H1 (cell line): ENCODE results near the gene NEUROD4. TPM values are rescaled to one million over a fixed set of nuclear protein-coding genes. Genes with fewer than 3 reads are reported as not detected.

Experiments used
- ASH2L ChIP-seq: fragments of 200-600, 300-600 bp; sonication (generic); IDR thresholded peaks from one replicate; pipeline ENCODE4 v1.7.1; 2017; ENCODE audit warnings: low read length
- CHD7 ChIP-seq: fragments of 300-600 bp; sonication (generic); IDR thresholded peaks from 2 replicates; pipeline ENCODE4 v1.7.1; 2012; ENCODE audit warnings: low read length, moderate library complexity, mild to moderate bottlenecking, inconsistent platforms; ENCODE audit not compliant: insufficient replicate concordance
- CTBP2 ChIP-seq: IDR thresholded peaks from 2 replicates; pipeline ENCODE4 v1.7.0; 2011; ENCODE audit warnings: borderline replicate concordance, mild to moderate bottlenecking, moderate library complexity, mixed read lengths, low read length; ENCODE audit not compliant: insufficient read depth, insufficient read length
- GTF2F1 ChIP-seq: IDR thresholded peaks from 2 replicates; pipeline ENCODE4 v1.6.1; 2012; ENCODE audit warnings: low read depth, low read length, improper control_type of control experiment, borderline replicate concordance
- TAF7 ChIP-seq: optimal IDR thresholded peaks from 2 replicates; pipeline ENCODE3; 2011; ENCODE audit warnings: low read depth, mild to moderate bottlenecking, inconsistent platforms, low read length, moderate library complexity, borderline replicate concordance
- polyA plus RNA-seq, 7 experiments: library from polyadenylated mRNA; depleted of rRNA in 3 of 7; stranded (reverse) in 5 of 7; unstranded in 2 of 7; fragments of >200 nt in 5 of 7; fragments of 200-250 nt in 2 of 7; gene quantifications; 1 replicate in 5 of 7; 2 replicates in 1 of 7; 4 replicates in 1 of 7; pipeline versions ENCODE4 v1.2.1 to v1.2.3, GENCODE V29; 2011 to 2013; ENCODE audit warnings: missing spikeins in 2 of 7, mixed read lengths in 2 of 7
- total RNA-seq: library from RNA; stranded (reverse); fragmentation: NEBNext Ultra II Directional; extraction: Animal tissue kit (Norgen Biotek cat#: 25700); gene quantifications from 2 replicates; pipeline ENCODE4 v1.2.1, GENCODE V29; 2021

Gene NEUROD4
- total and polyA plus RNA-seq, 2 of the 8 experiments (the other 6 are each of a cell fraction or from before 2014, with no cell fraction given), result not detected

- TF ChIP-seq ASH2L, result no peak
- TF ChIP-seq TAF7, result no peak
- TF ChIP-seq GTF2F1, result no peak
- no peak for TF ChIP-seq CHD7
- TF ChIP-seq CTBP2, result no peak
Observed at GRCh38 chr12:54973556-54973955, 46.2 kb upstream of the NEUROD4 start (continued).
